Spleen (tissue), 11 donors: ENCODE results near the gene NUDT3. TPM values are rescaled to one million over a fixed set of nuclear protein-coding genes. Genes with fewer than 3 reads are reported as not detected.

Source experiments
- DNase-seq: peaks from one replicate; pipeline ENCODE4 v3.0.0-alpha.2; 2020
- H3K27ac ChIP-seq, 8 donors: fragments of 200-600 bp; sonication (generic) in 7 of 8; 1 replicate in 4 of 8; 2 replicates in 4 of 8; pipeline versions ENCODE4 v1.5.0 to v1.8.0; 2016 to 2021; ENCODE audit warnings: inconsistent platforms in 4 of 8, mild to moderate bottlenecking in 4 of 8, moderate library complexity in 1 of 8
- H3K27me3 ChIP-seq, 7 donors: fragments of 200-600 bp; sonication (generic) in 6 of 7; replicated peaks in 1 of 7; 1 replicate in 4 of 7; 2 replicates in 3 of 7; pipeline versions ENCODE4 v1.5.0 to v1.8.0; 2016 to 2021; ENCODE audit warnings: inconsistent platforms in 3 of 7, mild to moderate bottlenecking in 1 of 7
- H3K36me3 ChIP-seq, 6 donors: fragments of 200-600 bp; sonication (generic) in 5 of 6; 1 replicate in 4 of 6; 2 replicates in 2 of 6; pipeline versions ENCODE4 v1.5.0 to v1.8.0; 2016 to 2021; ENCODE audit warnings: inconsistent platforms in 2 of 6
- H3K4me1 ChIP-seq, 6 donors: fragments of 200-600 bp; sonication (generic) in 5 of 6; 1 replicate in 3 of 6; 2 replicates in 3 of 6; pipeline versions ENCODE4 v1.5.0 to v1.8.0; 2016 to 2021; ENCODE audit warnings: inconsistent platforms in 3 of 6
- H3K4me3 ChIP-seq, 8 donors: fragments of 200-600 bp; sonication (generic) in 7 of 8; 1 replicate in 4 of 8; 2 replicates in 4 of 8; pipeline versions ENCODE4 v1.5.0 to v1.8.0; 2016 to 2021; ENCODE audit warnings: inconsistent platforms in 4 of 8, mild to moderate bottlenecking in 4 of 8, moderate library complexity in 2 of 8
- H3K9me3 ChIP-seq, 8 donors: fragments of 200-600 bp; sonication (generic) in 7 of 8; 1 replicate in 4 of 8; 2 replicates in 4 of 8; pipeline versions ENCODE4 v1.5.0 to v1.8.0; 2016 to 2021; ENCODE audit warnings: inconsistent platforms in 4 of 8
- CTCF ChIP-seq, 11 experiments: fragments of 200-600 bp in 7 of 11; fragments of 450-650 bp in 4 of 11; sonication (generic) in 4 of 11; IDR thresholded peaks in 8 of 11; conservative IDR thresholded peaks in 3 of 11; 1 replicate in 7 of 11; 2 replicates in 4 of 11; pipeline versions ENCODE4 v1.4.0 to v1.8.0; 2016 to 2021; ENCODE audit warnings: antibody characterized with exemption in 11 of 11, inconsistent platforms in 4 of 11, mild to moderate bottlenecking in 1 of 11
- POLR2A ChIP-seq, 3 donors: fragments of 450-650 bp; IDR thresholded peaks; one replicate each; pipeline ENCODE4 v1.5.1; 2017; ENCODE audit warnings: antibody characterized with exemption in 3 of 3, mild to moderate bottlenecking in 1 of 3
- POLR2AphosphoS5 ChIP-seq, 3 donors: sonication (generic); formaldehyde crosslinking; IDR thresholded peaks; one replicate each; pipeline ENCODE4 v1.5.1; 2017; ENCODE audit warnings: antibody characterized with exemption in 3 of 3
- WGBS, 5 donors: extraction: QIAGEN DNeasy Blood & Tissue Kit in 3 of 5; methylation state at CpG; one replicate each; pipeline versions ENCODE4 v1.1.5 to v1.1.7; 2013 to 2018; 5-methylcytosine and 5-hydroxymethylcytosine counted together
- intact Hi-C: fragments of 100-400 bp; cut with DNase I; formaldehyde crosslinking; loops from one replicate; pipeline ENCODE4 v1.15.0; 2023; ENCODE audit warnings: low total_unique reads
- polyA plus RNA-seq, 3 donors: library from polyadenylated mRNA; stranded (reverse); fragments of 200-250 nt; gene quantifications; one replicate each; pipeline ENCODE4 v1.2.1, GENCODE V29; 2013
- total RNA-seq, 7 donors: library from RNA; depleted of rRNA in 3 of 7; stranded (reverse); fragments of >200 nt in 3 of 7; fragmentation: NEBNext Ultra II Directional in 4 of 7; extraction: Animal tissue kit (Norgen Biotek cat#: 25700) in 4 of 7; gene quantifications; one replicate each; pipeline versions ENCODE4 v1.1.0 to v1.2.1, GENCODE V29; 2016 to 2021
- donor health status: healthy with polysubstance abuse.
- donor health status: DM: no; HTN: no; CAD: no; lungs with moderate emphysema.
- donor health status: DM: no; HTN: no; CAD: no.
- donor health status: Bipolar disorder and iron deficiency.
- donor health status: healthy.
- donor health status: DM: no; HTN: no; CAD: no.
- donor health status: DM: yes; HTN: yes; CAD: no.

The NUDT3 gene
- total and polyA plus RNA-seq, 10 donors, result 9.2 to 54.2 (median 37.8) TPM

GRCh38 chr6:34362909-34363680, 29.4 kb downstream of the NUDT3 start:
- Histone ChIP-seq H3K9me3 (no peaks in the 10 kb centered on the region), H3K4me3 (no peak overlapping the region), H3K27me3 (no peaks in the 10 kb centered on the region), H3K36me3 (no peaks in the 10 kb centered on the region), H3K4me1 (peaks cover 3 to 88% (median 35%) of the 10 kb centered on the region in 6 donors), H3K27ac (no peak overlapping the region)
- TF ChIP-seq POLR2A (IDR thresholded peaks at IDR 0.05) (no peak), CTCF (IDR thresholded peaks at IDR 0.05 in 8 of 11, conservative IDR thresholded peaks at IDR 0.05 in 3 of 11) (no peak), POLR2AphosphoS5 (IDR thresholded peaks at IDR 0.05) (no peak)
- WGBS, 5 donors, result 47 to 65% (median 51%) methylated on average over 7 of the region's 7 CpGs
- intact Hi-C loops, result no loop called here
- no peak for DNase-seq

- WGBS, 5 donors, result 0 to 100% (median 100%) methylated on average over 1 of the region's 1 CpG
Measured at GRCh38 chr6:34362176-34362575, 30.3 kb downstream of the NUDT3 start.

GRCh38 chr6:34360556-34360955, 31.9 kb downstream of the NUDT3 start:
- Histone ChIP-seq H3K9me3 (no peaks in the 10 kb centered on the region), H3K4me1 (peaks cover 3 to 85% (median 28%) of the 10 kb centered on the region in 6 donors), H3K27ac (no peak overlapping the region), H3K4me3 (no peak overlapping the region), H3K27me3 (no peaks in the 10 kb centered on the region), H3K36me3 (no peaks in the 10 kb centered on the region)
- intact Hi-C loops, result no loop called here
- DNase-seq, result no peak
- no peak for TF ChIP-seq CTCF (IDR thresholded peaks at IDR 0.05 in 8 of 11, conservative IDR thresholded peaks at IDR 0.05 in 3 of 11)
- TF ChIP-seq POLR2AphosphoS5 (IDR thresholded peaks at IDR 0.05), result no peak
- no peak for TF ChIP-seq POLR2A (IDR thresholded peaks at IDR 0.05)
- 87 to 99% (median 92%) methylated on average over 2 of the region's 2 CpGs for WGBS, 5 donors

More at GRCh38 chr6:34362176-34362575, 30.3 kb downstream of the NUDT3 start:
- Histone ChIP-seq H3K27me3 (no peaks in the 10 kb centered on the region), H3K4me3 (no peak overlapping the region), H3K27ac (no peak overlapping the region), H3K4me1 (peaks cover 3 to 91% (median 32%) of the 10 kb centered on the region in 6 donors), H3K36me3 (no peaks in the 10 kb centered on the region), H3K9me3 (no peaks in the 10 kb centered on the region)
- no peak for TF ChIP-seq POLR2A (IDR thresholded peaks at IDR 0.05)
- no peak for TF ChIP-seq POLR2AphosphoS5 (IDR thresholded peaks at IDR 0.05)
- TF ChIP-seq CTCF (IDR thresholded peaks at IDR 0.05 in 8 of 11, conservative IDR thresholded peaks at IDR 0.05 in 3 of 11), result no peak
- DNase-seq, result no peak
- intact Hi-C loops, result no loop called here

GRCh38 chr6:34359418-34360158, 32.9 kb downstream of the NUDT3 start:
- no peak for DNase-seq
- Histone ChIP-seq H3K27ac (no peak overlapping the region), H3K36me3 (no peaks in the 10 kb centered on the region), H3K9me3 (no peaks in the 10 kb centered on the region), H3K27me3 (no peaks in the 10 kb centered on the region), H3K4me3 (no peak overlapping the region), H3K4me1 (peaks cover 3 to 79% (median 25%) of the 10 kb centered on the region in 6 donors)
- TF ChIP-seq CTCF (IDR thresholded peaks at IDR 0.05 in 8 of 11, conservative IDR thresholded peaks at IDR 0.05 in 3 of 11) (no peak), POLR2AphosphoS5 (IDR thresholded peaks at IDR 0.05) (no peak), POLR2A (IDR thresholded peaks at IDR 0.05) (no peak)
- intact Hi-C loops, result no loop called here
- 85 to 91% (median 89%) methylated on average over 2 of the region's 2 CpGs for WGBS, 5 donors
